HCT116 (cell line): ENCODE data around the gene GLRA3.

Source experiments
- ELF1 ChIP-seq: IDR thresholded peaks from 2 replicates; pipeline ENCODE4 v1.6.1; 2012; ENCODE audit warnings: low read depth, borderline replicate concordance
- EZH2 ChIP-seq: fragments of 200-600 bp; sonication (generic); IDR thresholded peaks from 2 replicates; pipeline ENCODE4 v1.6.1; 2017; ENCODE audit warnings: antibody characterized with exemption, mixed run types
- JUND ChIP-seq: IDR thresholded peaks from 2 replicates; pipeline ENCODE4 v1.6.1; 2012
- POLR2A ChIP-seq: IDR thresholded peaks from 2 replicates; pipeline ENCODE4 v1.7.0; 2011; ENCODE audit warnings: borderline replicate concordance; ENCODE audit not compliant: insufficient read depth, insufficient read length; ENCODE audit errors: extremely low read depth
- POLR2AphosphoS5 ChIP-seq: IDR thresholded peaks from 2 replicates; pipeline ENCODE4 v1.6.1; 2011; ENCODE audit warnings: mild to moderate bottlenecking, low read depth, low read length, moderate library complexity
- RAD21 ChIP-seq: IDR thresholded peaks from 2 replicates; pipeline ENCODE4 v1.6.1; 2012; ENCODE audit warnings: low read depth, mild to moderate bottlenecking
- SP1 ChIP-seq: IDR thresholded peaks from 2 replicates; pipeline ENCODE4 v1.6.1; 2012; ENCODE audit warnings: low read depth
- TCF7L2 ChIP-seq: IDR thresholded peaks from 2 replicates; pipeline ENCODE4 v1.7.0; 2011; ENCODE audit warnings: borderline replicate concordance, inconsistent platforms; ENCODE audit not compliant: insufficient read depth, insufficient read length; ENCODE audit errors: extremely low read depth
- YY1 ChIP-seq: IDR thresholded peaks from 2 replicates; pipeline ENCODE4 v1.6.1; 2011; ENCODE audit warnings: low read length, low read depth, moderate library complexity, mild to moderate bottlenecking; ENCODE audit not compliant: insufficient replicate concordance; ENCODE audit errors: extremely low read depth
- ZFX ChIP-seq: fragments of 450-650 bp; IDR thresholded peaks from 2 replicates; pipeline ENCODE4 v1.6.1; 2017
- ZNF274 ChIP-seq: fragments of 200-500 bp; sonication (Bioruptor generic); IDR thresholded peaks from 2 replicates; pipeline ENCODE4 v1.6.1; 2014; ENCODE audit warnings: mild to moderate bottlenecking, low read depth, low read length, inconsistent platforms
- TF ChIP-seq, protein P1 (sequence below), 3 experiments: fragments of 200-600 bp in 1 of 3; sonication (generic) in 1 of 3; IDR thresholded peaks in 2 of 3; conservative IDR thresholded peaks in 1 of 3; 2 replicates each; pipeline ENCODE4 v1.5.1; 2012 to 2017; ENCODE audit warnings: low read depth in 2 of 3, low read length in 2 of 3, antibody characterized with exemption in 1 of 3, borderline replicate concordance in 1 of 3, control low read depth in 1 of 3, mild to moderate bottlenecking in 1 of 3, mixed read lengths in 1 of 3, mixed run types in 1 of 3, moderate library complexity in 1 of 3; ENCODE audit not compliant: insufficient read depth in 1 of 3
- TF ChIP-seq, protein P2 (sequence below): IDR thresholded peaks from 2 replicates; pipeline ENCODE4 v1.6.1; 2012
- TF ChIP-seq, protein P3 (sequence below): IDR thresholded peaks from 2 replicates; pipeline ENCODE4 v1.6.1; 2012

DNA sequence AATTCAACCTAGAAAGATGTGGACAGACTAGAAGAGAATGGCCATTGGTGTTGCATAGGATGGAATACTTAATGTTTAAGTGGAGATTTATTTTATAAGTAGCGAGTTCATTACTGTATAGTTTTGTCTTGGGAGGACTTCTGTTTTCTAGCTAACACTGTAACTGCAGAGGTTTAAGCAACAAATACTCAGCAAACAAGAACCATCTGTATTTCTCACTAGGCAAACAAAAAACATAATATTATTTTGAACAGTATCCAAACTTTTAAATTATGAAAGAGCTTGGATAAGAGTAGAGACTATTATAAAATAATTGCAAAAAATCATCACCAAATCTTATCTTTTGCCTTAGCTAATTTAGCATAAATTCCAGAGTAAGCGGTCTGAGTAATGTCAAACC lies 121.1 kb downstream of the GLRA3 start:
- TF ChIP-seq, protein P1, sequence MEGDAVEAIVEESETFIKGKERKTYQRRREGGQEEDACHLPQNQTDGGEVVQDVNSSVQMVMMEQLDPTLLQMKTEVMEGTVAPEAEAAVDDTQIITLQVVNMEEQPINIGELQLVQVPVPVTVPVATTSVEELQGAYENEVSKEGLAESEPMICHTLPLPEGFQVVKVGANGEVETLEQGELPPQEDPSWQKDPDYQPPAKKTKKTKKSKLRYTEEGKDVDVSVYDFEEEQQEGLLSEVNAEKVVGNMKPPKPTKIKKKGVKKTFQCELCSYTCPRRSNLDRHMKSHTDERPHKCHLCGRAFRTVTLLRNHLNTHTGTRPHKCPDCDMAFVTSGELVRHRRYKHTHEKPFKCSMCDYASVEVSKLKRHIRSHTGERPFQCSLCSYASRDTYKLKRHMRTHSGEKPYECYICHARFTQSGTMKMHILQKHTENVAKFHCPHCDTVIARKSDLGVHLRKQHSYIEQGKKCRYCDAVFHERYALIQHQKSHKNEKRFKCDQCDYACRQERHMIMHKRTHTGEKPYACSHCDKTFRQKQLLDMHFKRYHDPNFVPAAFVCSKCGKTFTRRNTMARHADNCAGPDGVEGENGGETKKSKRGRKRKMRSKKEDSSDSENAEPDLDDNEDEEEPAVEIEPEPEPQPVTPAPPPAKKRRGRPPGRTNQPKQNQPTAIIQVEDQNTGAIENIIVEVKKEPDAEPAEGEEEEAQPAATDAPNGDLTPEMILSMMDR (IDR thresholded peaks at IDR 0.05 in 2 of 3, conservative IDR thresholded peaks at IDR 0.05 in 1 of 3; ENCODE audit: borderline replicate concordance in 1 of 3, insufficient read depth in 1 of 3, low read depth in 2 of 3, low read length in 2 of 3) = no peak
- TF ChIP-seq POLR2A (no peak), ZFX (no peak), EZH2 (no peak), JUND (no peak), RAD21 (no peak), ZNF274 (no peak), ELF1 (no peak), POLR2AphosphoS5 (no peak), SP1 (no peak), YY1 (no peak), TCF7L2 (no peak)
- TF ChIP-seq, protein P2, sequence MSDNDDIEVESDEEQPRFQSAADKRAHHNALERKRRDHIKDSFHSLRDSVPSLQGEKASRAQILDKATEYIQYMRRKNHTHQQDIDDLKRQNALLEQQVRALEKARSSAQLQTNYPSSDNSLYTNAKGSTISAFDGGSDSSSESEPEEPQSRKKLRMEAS = no peak
- TF ChIP-seq, protein P3, sequence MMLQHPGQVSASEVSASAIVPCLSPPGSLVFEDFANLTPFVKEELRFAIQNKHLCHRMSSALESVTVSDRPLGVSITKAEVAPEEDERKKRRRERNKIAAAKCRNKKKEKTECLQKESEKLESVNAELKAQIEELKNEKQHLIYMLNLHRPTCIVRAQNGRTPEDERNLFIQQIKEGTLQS = no peak
